SIG-M5 treated with dmso at 0.1 percent for 504 hours (cell line): ENCODE data around the gene CHCHD5.
"Not testable (repeated sequence)": the region's sequence is repeated elsewhere in the genome, so short reads cannot be mapped to it uniquely, and the experiment has no call there.

Source experiments
- DNase-seq: peaks from one replicate; lab custom pipeline; 2025; ENCODE audit not compliant: unreplicated experiment; lab: John Stamatoyannopoulos, UW

The CHCHD5 gene

GRCh38 chr2:112585873-112586464 lies 1.6 kb downstream of the CHCHD5 start:
- DNase-seq: no peak

DNA sequence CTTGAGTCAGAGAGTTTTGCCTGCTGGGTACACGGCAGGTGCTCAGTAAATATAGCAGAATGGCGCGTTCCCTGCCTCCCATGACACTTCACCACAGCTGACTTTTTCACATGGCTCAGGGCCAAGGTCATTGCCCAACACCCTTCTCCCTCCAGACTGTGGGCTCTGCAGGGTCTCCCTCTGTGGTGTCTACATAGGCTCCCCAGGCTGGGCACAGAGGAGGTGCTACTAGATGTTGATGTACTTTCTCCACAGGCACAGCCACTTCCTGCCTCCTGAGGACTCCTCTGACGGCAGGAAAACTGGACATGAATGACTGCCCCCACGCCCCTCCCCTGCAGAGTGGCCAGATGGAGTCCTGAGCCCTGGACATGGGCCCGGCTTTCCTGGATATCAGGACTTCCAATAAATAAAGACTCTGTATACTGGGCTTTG lies 4.2 kb downstream of the CHCHD5 start:
- DNase-seq: no peak

DNA sequence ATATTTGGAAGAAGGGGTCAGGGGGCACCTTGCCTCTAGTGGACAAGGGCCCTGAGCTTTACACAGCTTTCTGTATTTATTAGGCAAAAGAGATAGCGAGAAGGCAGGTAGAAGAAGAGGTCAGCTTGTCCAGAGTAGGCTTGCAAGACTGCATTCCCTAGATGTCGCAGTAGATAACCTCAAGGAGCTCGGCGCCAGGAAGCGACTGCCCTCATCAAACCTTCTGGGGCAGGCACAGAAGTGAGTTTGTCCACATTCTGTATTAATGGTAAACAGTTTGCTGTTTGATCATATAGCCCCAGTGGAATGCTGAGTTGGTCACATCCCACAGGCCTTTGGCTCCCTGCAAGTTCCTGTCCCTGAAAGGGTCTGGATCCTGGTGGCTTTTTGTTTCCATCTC lies 7.0 kb downstream of the CHCHD5 start:
- peak; percentile 9 for DNase-seq

DNA sequence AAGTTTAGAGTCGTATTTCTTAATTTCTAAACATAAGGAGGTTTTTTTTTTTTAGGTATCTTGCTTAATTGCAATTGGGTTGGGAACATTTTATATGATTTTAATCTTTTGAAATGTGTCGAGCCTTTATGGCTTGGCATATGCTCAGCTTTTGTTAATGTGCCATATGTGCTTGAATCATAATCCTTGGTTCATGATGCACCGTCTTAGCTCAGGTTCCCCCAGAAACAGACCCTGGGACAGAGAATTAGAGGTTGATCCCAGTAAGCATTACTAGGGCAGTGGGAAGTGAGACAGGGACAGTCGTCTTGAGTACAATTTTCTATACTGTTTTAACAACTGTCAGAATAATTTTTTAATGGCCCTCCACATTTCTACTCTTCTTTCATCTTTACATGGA lies 9.3 kb downstream of the CHCHD5 start:
- DNase-seq: no peak

DNA sequence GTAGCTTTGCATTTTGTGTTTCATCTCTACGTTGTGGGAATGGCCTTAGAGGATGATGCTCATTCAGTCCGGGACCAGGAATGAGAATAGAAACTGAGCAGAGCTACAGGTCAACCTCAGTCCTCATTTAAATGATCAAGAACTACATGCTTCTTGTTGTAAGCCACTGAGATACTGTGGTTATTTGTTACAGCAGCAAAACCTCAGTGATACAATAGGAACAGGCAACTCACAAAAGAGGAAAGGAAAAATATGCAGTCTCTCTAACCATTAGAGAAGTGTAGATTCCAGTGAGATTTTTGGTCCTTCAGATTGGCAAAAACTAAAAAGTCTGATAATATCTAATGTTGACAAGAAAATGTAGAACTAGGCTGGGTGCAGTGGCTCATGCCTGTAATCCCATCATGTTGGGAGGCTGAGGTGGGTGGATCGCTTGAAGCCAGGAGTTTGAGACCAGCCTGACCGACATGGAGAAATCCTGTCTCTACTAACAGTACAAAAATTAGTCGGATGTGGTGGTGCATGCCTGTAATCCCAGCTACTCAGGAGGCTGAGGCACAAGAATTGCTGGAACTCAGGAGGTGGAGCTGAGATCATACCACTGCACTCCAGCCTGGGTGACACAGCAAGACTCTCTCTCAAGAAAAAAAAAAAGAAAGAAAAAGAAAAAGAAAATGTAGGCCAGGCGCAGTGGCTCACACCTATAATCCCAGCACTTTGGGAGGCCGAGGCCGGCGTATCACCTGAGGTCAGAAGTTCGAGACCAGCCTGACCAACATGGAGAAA lies 13.3 kb downstream of the CHCHD5 start:
- no peak for DNase-seq

DNA sequence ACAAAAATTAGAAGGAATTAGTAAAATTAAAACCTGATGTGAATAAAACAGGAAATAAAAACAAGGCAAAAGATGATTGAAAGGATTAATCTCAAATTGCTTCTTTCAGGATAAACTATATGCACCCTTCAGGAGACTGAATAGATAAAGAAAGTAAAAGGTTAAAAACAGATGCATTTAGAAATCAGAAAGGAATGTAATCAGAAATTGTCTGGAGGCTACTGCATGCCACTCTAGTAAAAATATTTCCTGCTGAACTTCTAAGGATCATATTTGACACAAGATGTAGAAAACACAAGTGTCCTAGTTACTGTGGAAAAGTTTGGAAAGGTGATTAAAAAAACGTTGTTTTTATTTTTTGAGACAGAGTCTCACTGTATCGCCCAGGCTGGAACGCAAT lies 16.2 kb downstream of the CHCHD5 start:
- no peak for DNase-seq

GRCh38 chr2:112601754-112602153 lies 17.3 kb downstream of the CHCHD5 start:
- DNase-seq: no peak

DNA sequence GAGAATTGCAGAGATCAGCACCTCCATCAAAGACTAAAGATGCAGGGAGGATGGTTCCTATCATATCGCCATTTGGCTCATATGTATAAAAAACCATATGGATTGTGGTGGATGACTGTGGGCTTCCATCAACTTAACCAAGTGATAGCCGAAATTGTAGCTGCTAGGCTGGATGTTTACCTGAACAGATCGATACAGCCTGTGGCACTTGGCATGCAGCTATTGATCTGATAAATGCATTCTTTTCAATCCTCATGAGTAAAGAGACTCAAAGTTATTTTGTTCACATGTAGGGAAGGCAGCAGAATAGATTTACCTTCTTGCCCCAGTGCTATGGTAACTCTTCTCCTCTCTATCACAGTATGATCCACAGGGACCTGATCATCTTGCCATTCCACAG lies 18.5 kb downstream of the CHCHD5 start:
- no peak for DNase-seq

DNA sequence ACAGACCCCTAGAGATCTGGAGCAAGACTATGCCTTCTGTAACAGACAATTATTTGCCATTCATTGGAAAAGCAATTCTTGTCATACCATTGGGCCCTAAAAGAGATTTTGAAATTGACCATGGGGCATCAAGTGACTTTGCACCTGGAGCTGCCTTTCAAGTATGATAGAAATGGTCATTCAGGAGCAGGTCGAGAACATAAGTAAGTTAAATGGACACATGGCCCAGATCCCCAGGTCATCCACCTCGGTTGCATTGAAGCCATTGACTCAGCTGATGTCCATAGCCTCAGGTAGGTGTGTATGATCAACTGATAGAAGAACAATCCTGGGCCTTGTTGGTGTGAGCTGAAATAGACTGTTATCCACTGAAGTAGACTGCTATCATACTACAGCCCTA lies 19.3 kb downstream of the CHCHD5 start:
- DNase-seq: no peak

GRCh38 chr2:112604952-112605351 lies 20.5 kb downstream of the CHCHD5 start:
- no peak for DNase-seq

- DNase-seq: no peak
Observed at GRCh38 chr2:112605926-112606325, 21.5 kb downstream of the CHCHD5 start.

GRCh38 chr2:112606547-112606946 lies 22.1 kb downstream of the CHCHD5 start:
- no peak for DNase-seq

DNA sequence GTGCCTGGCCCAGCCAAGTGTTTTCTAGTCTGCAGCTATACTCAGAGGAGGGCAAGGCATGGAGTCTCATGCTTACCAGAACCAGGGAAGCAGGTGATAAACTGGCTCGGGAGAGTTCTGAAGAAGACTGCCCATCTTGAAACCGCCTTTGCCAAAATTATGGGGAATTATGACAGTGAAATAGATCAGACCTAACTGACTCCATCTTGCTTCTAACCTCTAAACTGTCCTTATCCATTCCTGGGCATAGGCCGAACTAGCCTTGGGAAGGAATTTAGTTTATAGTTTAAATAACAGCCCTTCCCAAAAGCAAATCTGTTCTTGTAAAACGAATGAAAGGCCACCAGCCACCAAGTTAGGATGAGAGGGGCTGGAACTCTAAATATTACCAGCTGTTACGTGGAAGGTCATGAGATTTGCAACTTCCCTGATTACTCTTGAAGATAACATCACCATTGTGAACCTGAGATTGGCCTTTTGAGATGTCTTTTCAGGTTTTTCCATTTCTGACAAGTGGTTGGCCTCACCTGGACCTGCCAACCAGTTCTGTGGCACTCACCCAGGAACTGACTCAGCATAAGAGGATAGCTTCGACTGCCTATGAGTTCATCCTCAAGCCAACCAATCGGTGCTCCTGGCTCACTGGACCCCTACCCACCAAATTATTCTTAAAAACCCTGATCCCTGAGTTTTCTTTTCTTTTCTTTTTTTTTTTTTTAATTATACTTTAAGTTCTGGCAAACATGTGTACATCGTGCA lies 23.4 kb downstream of the CHCHD5 start:
- DNase-seq: no peak

DNA sequence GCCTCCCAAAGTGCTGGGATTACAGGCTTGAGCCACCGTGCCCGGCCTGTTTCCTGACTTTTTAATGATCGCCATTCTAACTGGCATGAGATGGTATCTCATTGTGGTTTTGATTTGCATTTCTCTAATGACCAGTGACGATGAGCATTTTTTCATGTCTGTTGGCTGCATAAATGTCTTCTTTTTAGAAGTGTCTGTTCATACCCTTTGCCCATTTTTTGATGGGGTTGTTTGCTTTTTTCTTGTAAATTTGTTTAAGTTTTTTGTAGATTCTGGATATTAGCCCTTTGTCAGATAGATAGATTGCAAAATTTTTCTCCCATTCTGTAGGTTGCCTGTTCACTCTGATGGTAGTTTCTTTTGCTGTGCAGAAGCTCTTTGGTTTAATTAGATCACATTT lies 24.9 kb downstream of the CHCHD5 start:
- DNase-seq: not testable (repeated sequence)

GRCh38 chr2:112612283-112612682 lies 27.9 kb downstream of the CHCHD5 start:
- DNase-seq: not testable (repeated sequence)

- no peak for DNase-seq
Observed at GRCh38 chr2:112614201-112614840, 29.9 kb downstream of the CHCHD5 start.

DNA sequence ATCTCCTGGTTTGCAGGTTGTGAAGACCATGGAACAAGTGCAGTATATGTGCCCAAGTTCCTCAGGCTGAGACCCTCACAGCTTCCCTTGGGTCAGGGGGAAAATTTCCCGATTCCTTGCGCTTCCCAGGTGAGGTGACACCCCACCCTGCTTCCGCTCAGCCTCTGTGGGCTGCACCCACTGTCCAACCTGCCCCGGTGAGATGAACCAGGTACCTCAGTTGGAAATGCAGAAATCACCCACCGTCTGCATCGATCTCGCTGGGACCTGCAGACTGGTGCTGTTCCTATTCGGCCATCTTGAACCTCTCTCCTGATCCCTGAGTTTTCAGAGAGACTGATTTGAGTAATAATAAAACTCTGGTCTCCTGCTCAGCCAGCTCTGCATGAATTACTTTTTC lies 30.6 kb downstream of the CHCHD5 start:
- DNase-seq: no peak

GRCh38 chr2:112615798-112616197 lies 31.4 kb downstream of the CHCHD5 start:
- not testable (repeated sequence) for DNase-seq

DNA sequence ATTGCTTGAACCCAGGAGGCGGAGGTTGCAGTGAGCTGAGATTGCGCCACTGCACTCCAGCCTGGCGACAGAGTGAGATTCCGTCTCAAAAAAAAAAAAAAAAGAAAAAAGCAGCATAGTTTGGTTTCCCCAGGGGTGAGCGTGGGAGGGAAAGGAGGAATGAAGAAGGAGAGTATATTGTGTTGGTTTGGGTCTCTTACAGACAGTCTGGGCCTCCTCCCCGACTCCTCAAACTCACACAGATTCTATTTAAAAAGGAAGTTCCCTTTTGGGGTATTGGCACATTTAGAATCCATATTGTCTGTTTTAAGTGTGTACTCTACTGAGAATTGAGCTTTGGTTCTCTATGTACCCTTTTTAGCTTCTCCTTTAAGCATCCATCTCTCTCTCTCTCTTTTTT lies 34.0 kb downstream of the CHCHD5 start:
- DNase-seq: peak; percentile 70

DNA sequence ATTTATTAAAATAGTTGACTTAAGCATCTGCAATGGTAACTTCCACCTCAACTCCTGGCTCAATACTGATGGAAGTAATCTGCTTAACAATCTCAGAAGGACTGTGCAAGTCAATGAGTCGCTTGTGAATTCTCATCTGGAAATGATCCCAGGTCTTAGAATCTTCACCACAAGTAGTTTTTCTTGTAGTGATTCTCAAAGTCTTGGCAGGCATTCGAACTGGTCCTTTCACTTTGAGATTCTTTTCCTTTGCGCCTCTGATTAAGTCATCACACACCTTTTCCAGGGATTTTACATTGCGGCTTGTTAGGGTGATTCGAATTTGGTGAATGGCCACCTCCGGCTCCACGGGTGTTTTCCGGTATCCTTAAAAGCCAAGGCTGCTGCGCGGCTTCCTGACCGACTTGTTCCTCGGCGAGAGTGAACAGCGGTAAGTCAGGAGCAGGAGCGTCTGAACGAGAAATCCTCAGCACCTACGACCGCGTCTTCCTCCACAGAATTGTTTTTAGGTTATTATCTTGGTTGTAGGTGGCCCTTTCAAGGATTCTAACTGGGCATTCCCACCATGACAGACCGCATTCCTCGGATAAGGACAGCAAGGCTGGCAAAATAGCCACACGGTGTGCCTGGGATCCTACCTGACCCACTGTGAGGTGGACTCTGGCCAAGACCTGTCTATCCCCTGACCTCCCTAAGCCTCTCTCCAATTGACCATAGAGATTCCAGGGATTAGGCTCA lies 37.5 kb downstream of the CHCHD5 start:
- DNase-seq: no peak

DNA sequence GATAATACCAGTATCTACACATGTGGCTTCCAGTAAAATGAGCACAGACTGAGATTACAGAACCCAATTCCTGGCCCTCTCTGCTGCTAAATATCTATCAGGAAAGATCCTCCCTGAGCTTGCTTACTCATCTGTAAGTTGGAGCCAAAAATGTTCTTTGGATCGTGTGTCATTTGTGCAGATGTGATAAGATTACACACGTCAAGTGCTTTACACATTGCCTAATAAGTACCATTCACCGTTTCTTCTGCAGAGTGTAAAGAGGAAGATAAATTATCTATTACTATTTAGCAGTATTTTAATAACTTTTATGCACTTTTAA lies 38.1 kb downstream of the CHCHD5 start:
- DNase-seq: peak; percentile 35
